HG03135 (cell line): ENCODE measurements around the gene HPD.

Source experiments
- ATAC-seq: cut with Tn5 transposase; IDR thresholded peaks from one replicate; pipeline ENCODE4 v1.9.1; 2021; ENCODE audit warnings: mild to moderate bottlenecking, moderate library complexity; ENCODE audit not compliant: unreplicated experiment

The HPD gene

DNA sequence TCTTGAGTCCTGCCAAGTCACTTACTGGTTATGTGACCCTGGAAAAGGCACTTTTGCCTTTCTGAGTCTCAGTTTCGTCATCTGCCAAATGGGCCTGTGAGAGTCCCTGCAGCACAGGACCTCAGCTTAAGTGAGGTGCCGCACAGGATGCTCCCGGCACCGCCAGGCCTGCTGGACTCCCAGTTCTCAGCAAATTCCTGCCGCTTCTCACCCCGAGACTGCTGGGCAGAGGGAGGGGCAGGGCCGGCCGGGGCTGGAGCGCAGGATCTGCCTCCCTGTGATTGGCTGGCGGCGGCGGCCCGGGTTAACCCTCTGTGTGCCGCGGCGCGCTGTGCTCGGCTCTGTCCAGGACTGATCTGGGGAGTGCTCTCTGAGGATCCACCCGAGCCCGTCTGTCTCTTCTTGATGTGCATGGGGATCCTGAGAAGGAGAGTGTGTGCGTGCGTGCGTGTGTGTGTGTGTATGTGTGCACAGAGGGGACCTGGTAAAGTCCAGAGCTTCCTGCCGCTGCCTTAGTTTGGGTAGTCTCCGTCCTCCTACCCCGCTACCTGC, 46.3 kb downstream of the HPD start:
- ATAC-seq, result no peak

DNA sequence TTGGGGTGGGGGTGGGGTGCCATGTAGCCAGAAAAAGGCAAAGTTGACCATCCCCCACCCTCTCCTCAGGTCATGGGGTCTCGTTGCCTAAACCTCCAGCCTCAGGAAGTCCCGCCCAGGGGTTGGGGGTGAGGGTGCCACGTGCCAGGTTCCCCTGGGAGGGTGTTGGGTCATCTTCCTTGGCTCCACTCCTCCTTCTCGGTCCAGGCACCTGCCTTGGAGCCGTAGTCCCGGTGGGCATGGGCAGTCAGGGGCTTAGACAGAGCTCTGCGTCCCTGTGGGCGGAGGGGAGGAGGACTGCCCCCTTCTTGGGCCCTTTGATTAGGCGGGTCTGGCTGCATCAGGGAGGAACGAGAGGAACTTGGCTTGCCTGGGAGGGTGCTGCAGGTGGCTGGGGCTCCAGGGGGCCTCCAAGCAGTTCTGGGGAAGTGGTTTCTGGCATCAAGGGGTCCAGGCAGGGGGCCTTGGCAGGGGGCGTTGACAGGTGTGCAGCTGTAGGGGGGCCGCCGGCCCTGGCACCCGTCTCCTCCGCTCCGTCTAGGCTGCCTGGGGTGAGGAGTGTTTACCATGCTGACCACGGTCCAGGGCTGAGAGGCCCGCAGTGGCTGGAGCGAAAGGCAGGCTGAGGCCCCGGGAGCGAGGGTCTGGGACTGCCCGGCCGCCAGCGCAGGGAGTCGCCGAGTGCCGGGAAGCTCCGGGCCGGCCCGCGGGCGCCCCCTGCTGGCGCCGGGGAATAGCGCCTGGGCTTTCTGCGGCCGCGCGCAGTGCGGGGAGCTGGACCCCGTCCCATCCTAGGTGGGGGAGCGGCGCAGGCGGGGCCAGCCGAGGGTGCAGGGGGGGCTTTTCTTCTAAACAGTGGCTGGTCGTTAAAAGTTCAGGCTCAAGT, 47.0 kb downstream of the HPD start:
- ATAC-seq, result peak; percentile 65

DNA sequence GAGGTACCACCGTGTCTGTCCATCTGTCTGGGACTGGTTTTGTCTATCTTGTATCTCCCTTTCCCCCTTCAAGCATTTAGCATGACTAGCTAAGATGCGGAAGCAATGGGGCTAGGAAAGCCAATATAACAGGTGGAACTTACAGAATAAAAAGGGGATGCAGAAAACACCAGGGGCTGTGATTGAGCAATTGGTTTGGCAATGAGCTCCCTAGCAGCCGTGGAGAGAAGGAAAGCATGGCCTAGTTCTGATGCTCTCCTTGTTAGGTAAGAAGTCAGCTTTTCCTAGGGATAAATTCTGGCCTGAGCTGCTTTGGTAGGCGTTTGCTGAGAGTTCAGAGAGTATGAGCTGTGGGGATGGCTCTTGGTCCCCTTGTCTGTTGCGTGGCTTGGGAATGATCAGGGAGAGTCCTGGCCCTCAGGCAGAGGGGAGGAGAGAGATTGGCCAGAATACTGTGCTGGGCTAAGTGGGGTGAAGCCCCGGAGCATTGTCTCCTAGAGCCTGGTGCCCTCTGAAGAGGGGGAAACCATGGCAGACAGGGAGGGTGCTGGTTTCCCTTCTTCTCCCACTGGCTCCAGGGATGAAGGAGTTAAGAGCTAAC, 47.7 kb downstream of the HPD start:
- ATAC-seq, result no peak

DNA sequence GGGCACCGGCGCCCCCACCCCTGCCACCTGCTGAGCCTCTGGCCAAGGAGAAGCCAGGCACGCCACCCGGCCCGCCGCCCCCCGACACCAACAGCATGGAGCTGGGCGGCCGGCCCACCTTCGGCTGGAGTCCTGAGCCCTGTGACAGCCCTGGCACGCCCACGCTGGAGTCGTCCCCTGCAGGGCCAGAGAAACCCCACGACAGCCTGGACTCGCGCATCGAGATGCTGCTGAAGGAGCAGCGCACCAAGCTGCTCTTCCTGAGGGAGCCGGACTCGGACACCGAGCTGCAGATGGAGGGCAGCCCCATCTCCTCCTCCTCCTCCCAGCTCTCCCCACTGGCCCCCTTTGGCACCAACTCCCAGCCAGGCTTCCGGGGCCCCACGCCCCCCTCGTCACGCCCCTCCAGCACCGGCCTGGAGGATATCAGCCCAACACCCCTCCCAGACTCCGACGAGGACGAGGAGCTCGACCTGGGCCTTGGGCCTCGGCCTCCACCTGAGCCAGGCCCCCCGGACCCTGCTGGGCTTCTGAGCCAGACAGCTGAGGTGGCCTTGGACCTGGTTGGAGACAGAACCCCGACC, 48.3 kb downstream of the HPD start:
- ATAC-seq, result no peak

DNA sequence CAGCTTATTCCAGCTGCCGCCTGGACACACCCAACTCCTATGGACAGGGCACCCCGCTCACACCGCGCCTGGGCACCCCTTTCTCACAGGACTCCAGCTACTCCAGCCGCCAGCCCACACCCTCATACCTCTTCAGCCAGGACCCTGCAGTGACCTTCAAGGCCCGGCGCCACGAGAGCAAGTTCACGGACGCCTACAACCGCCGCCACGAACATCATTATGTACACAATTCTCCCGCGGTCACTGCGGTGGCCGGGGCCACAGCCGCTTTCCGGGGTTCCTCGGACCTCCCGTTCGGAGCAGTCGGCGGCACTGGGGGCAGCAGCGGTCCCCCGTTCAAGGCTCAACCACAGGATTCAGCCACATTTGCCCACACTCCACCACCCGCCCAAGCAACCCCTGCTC, 48.9 kb downstream of the HPD start:
- no peak for ATAC-seq

DNA sequence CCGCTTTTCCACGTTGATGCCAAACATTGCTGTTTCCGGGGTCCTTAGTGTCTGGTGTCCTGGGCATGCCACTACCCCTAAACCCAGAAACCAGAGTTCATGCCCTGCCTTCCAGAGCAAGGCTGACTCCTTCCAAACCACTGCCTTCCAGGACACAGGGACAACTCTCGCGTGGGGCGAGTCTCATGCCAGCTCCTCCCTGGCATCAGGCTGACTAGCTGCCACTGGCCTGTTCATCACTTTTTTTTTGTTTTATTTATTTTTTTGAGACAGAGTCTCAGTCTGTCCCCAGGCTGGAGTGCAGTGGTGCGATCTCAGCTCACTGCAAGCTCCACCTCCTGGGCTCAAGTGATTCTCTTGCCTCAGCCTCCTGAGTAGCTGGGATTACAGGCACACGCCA, 50.0 kb downstream of the HPD start:
- no peak for ATAC-seq

DNA sequence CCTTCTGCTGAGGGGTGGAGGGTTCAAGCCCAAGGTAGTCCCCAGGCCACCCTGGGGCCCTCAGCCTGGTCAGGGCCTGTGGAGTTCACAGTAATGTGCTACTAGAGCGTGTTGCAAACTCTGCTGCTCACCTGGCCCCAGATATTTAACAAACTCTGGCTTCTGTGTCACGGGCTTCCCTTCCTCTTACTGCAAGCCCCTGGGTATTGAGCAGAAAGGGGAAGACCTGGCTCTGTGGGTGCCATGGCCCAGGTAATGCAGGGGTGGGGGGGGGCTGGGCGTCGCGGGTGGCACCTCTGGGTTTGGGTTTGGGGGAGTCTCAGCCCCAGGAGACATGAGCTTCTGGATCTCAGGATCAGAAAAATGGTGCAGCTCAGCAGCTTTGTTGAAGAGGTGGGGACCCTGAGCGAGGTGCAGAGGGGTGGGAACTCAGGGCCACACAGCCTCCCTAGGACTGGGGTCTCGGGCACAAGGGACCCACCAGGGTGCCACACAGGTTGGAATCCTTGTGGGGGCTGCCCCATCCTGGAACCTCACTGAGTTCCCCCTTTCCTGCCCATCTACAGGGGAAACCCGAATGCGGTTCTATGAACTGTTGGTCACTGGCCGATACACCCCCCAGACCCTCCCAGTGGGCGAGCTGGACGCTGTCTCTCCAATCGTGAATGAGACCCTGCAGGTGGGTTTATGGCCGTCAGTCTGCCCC, 50.9 kb downstream of the HPD start:
- no peak for ATAC-seq

DNA sequence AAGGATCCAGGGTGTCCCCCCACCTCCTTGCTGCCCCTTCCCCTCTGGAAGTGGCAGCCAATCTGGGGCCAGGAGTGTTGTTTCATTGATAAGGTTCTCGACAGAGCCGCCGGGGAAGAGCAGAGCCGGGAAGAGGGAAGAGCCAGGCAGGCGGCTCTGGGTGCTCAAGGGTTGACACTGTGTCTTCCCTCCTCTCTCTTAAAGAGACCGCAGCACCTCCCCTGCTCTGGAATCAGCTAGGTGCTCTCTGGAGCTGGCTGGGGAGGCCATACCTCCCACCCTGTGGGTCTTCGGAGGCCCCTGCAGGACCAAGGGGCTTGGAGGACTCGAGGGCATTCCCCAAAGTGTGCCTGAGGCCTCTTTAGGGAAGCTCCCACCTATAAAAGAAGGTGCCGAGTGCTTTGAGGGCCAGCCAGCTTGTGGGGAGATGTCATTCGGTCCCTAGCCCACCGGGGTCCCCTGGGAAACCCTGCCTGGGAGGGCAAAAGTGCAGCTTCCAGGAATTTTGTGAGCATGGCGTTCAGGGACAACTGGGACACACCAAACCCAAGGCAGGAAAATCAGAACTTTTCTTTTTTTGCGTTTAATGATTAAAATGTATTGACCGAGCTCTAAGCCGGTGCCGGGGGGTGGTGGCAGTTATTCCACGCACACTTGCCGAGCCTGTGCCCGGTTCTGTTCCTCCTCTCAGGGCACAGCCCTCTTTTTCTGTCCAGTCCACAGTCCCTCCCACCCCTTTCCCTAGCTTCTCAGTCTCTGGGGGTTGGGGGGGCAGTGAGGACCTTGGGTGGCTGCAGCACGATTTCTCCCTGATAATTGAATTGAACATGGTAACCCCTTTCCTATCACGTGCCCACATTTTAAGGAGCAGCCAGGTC, 51.9 kb downstream of the HPD start:
- no peak for ATAC-seq

DNA sequence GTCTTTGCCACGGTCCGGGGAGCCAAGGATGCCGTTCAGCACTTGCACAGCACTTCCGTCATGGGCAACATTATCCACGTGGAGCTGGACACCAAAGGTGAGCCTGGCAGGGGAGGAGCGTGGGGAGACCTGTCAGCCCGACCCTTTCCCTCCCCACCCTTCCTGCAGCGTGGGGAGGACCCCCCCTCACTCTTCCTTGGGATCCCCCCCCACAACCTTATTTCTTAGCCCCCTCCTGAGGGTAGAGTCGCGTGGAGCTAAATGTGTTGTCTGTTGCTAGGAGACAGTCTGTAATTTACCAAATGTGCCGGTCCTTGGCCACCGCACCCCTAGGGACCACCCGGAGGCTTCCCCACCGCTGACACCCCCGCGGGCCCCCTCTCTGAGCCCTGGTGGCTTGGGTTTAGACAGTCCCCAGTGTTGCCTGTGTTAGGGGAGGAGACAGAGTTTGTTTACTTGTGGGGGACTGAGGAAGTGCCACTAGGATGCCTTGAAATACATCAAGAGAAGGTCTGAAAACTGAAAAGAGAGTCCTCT, 52.6 kb downstream of the HPD start:
- no peak for ATAC-seq

DNA sequence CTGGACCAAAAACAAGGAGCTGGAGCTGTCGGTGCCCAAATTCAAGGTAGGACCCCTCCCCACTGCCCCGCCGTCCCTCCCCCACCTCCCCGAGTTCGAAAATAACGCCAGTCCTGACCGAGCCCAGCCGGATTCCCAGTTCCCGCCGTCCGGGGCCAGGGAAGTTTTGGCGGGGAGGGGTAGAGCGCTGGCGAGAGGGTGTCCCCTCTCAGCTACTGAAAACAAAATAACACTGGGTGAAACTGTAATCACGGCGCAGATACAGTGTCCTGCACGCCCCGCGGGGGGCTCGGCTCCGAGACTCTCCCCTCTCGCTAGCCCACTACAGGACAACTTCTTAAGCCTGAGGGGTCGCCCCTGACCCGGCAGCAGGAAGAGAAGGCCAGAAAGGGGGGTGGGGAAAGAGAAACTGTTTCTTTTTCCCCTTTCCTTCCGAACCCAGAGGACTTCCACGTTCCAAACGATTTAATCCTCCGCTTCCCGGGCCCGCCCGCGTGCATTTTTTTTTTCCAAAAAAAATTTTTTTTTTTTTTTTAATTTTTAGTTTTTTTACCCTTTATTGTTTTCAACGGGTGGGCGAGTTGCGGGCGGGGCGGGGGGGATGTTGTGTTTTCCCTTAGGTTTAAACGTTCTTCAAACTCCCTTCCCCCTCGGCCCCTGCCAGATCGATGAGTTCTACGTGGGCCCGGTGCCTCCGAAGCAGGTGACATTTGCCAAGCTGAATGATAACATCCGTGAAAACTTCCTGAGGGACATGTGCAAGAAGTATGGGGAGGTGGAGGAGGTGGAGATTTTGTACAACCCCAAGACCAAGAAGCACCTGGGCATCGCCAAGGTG, 53.3 kb downstream of the HPD start:
- ATAC-seq, result no peak

DNA sequence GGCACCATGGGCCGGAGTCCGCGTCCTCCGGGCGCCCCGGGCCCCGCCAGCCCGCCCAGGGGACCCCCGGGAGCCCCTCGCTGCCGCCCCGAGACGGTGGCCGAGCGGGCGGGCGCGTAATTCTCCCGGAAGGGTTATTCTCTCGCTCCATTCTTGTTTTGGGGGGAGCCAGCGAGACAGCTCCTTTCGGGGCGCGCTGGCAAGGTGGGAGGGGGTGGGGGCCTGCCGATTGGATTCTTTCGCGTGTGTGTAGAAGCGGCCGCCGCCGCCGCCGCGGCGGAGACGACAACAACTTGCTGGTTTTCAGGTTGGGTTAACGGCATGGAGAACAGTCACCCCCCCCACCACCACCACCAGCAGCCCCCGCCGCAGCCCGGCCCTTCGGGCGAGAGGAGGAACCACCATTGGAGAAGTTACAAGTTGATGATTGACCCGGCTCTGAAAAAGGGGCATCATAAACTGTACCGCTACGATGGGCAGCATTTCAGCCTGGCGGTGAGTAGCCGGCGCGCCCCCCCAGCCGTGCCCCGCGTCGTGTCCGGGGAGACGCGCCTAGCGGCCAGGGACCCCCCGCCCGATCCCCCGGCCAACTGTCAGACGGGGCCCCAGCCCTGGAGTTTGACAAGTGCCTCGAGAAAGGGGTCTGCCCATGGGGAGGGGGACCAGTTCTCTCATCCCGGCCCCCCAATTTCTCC, 54.1 kb downstream of the HPD start:
- no peak for ATAC-seq

DNA sequence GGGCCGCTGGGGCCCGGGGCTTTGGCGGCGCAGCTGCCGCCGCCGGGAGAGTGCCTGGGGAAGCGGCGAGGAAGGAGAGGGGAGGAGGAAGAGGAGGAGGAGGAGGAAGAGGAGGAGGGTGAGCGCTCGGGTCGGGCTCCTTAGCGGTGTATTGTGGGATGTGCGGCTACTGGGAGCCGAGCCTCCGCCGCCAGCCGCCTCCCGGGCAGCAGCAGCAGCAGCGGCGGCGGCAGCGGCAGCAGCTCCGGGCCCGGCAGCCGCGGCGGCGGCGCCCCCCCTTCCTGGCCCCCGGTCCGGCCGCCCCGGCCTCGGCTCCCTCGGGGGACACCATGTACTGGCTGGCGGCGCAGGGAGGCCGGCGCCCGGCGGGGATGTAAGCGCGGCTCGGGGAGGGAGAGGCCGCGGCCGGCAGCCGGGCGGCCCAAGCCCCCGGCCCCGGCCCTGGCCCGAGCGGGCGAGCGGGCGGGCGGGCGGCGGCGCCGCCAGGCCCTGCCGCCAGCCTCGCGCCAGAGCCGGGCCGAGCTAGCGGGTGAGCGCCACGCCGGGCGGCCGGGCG, 54.7 kb downstream of the HPD start, which contains the start of gene SETD1B:
Gene SETD1B, plus strand, starts transcription at position 149 of the 556 bp plus-strand sequence. CDS start 729 bp downstream, outside the sequence.
- ATAC-seq, result no peak

DNA sequence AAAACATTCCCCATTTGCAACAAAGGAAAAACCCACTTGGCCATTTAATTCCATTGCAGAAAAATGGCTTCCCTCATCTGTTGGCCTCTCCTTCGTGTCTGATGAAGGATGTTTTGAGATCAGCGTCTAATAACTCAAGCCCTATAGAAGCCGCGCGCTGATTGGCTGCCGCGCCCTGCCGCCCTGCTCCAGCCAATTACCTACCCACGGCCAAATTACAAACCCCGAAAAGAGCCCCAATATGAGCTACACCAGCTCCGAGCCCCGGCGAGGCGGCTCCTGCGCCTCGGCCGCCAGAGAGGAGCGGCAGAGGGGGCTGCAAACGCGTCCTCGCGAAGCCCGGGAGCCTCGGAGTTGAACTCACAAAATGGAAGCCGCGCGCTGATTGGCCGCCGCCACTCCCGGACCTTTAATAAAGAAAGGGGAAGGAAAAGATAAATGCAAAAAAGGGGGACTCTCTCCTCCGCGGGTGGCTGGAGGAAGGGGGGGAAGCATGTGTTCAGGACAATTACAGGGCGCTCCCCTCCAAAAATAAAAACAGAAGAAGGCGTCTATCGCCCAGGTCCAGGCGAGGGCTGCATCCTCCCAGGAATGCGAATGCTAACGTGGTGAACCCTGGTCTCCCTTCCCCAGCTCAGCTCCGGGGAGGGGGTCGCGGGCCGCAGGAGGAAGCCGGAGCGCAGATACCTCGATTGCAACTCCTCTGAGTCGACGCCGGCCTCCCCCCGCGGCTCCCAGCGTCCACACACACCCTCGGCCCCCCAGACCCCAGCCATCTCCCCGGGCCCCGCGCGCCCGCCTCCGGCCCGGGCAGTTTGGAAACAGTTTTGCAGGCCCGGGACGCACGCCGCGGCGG, 55.6 kb downstream of the HPD start:
- ATAC-seq, result peak; percentile 35

DNA sequence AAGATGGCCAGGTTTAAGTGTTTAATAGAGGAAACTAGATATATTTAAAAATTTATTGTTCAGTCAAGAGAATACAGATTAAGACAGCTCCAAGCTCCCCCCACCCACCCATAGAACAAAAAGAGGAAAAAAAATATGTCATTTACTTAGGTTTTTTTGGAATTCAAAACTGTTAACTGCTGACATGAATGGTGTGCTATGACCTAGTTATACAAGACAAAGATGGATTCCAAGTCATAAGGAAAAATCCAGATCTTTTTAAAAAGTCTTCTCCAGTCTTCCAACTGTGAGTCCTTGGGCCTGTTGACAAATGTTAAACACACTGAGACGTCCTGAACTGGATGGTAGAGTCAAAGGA, 56.2 kb downstream of the HPD start:
- ATAC-seq, result no peak

DNA sequence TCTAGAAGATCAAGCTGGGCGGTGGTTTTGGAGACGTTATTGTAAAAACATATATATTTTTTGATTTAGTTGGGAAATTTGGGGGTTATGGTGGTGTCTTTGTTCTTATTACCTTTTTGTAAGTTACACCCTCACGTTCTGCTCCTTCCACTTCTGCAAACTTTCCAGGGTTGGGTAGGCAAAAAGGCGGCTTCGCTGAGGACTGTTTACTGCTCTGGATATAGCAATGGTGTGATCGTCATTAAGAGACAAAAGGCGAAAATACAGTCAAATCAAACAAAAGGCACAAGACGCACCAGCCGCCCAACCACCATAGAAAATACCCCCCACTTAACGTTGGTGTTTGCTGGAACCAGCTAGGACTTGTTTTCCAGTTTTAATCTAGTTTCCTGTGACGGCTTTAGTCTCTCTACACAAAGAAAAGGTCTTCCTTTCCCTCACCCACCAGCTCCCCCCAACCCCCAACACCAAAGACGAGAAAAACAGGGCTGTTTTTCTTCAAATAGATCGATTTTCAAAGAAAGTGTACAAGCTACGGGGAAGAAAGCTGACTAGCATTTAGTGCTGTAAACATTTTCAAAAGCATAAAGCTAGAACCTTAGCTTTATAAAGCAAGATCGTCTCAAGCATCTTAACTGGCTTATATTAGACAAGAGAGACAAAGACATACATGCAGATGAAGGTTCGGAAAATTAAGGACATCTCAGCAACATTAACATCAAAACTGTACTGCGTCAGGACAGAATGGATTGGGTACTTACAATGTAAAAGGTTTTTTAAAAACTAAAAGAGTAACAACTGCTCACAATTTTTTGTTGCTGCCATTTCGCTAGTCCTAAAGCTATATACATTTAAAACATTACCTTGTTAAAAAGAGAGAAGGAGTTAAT, 56.8 kb downstream of the HPD start:
- no peak for ATAC-seq
